GM19324 (cell line): ENCODE data around the gene NMNAT3.

Source experiments
- ATAC-seq: cut with Tn5 transposase; IDR thresholded peaks from one replicate; pipeline ENCODE4 v1.9.1; 2021; ENCODE audit warnings: mild to moderate bottlenecking, moderate library complexity; ENCODE audit not compliant: unreplicated experiment, low FRiP score

NMNAT3 gene

DNA sequence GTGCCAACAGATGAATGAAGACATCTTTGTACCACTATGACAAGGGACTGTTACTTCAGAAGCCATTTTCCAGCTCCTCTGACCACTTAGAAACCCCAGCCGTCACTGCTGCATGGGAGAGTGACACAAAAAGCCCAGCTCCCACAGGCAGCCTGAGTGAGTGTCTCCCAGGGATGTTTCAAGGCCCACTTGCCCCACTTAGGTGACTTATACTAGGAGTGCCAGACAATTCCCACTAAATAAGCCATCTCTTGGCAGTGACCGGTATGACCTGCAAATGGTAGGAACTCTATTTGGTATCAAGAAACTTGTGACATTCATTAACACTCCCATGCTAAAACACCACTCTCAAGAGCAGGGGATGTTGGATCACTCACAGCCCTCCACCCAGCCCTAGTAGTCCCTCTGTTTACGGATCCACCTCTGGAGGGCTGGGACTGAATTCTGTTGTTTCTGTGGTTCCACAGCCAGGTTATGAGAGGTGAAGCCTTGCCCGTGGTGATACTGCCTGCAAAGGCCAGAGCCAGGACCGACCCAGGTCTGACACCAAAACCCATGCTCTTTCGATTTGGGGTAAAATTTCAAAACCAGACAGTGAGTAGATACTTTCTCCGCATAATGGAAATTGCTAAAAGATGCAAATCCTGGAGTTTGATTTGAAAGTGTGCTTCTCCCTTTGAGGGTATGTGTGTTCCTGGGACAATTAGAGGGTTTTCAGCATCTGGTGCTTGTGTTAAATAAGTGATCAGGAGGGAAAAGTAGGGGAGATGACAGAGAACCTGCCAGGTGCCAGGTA, 152.7 kb downstream of the NMNAT3 start:
- ATAC-seq = no peak

GRCh38 chr3:139523718-139524117, 154.1 kb downstream of the NMNAT3 start:
- ATAC-seq = no peak

DNA sequence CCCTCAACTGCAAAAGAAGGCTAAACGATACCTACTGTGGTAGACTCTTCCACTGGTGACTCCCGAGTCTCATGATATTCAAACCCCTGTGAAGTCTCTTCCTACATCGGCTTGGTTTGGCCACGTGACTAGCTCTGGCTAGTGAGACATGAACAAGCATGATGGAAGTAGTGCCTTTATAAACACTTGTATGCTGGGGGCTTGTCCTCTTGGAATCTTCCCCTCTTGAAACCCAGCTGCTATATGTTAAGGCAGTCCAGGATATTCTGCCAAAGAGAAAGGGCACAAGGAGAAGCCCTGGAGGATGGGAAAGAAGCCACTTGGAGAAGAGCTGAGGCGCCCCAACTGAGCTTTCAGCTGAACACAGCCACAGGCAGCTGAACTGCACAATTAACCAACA, 154.6 kb downstream of the NMNAT3 start:
- no peak for ATAC-seq

DNA sequence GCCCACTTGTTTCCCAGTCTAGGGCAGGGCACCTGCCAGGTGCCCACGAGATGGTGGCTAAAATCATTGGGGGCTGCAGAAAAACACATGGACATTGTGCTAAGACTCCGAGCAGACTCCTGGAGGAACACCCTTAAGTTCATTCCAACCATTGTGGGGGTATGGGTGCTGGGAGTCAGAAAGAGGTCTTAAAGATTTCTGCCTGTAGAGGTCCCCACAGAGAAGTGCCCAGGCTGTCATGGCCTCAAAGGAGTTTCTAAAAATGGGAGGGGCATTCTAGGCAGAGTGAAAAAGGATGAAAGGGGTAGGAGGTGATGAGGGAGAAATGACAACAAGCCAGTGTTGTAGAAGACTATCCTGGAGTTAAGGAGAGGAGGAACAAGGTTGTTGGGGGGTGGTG, 155.4 kb downstream of the NMNAT3 start:
- ATAC-seq = no peak

GRCh38 chr3:139521816-139522215, 156.0 kb downstream of the NMNAT3 start:
- ATAC-seq = no peak

GRCh38 chr3:139521144-139521543, 156.6 kb downstream of the NMNAT3 start:
- ATAC-seq = no peak

DNA sequence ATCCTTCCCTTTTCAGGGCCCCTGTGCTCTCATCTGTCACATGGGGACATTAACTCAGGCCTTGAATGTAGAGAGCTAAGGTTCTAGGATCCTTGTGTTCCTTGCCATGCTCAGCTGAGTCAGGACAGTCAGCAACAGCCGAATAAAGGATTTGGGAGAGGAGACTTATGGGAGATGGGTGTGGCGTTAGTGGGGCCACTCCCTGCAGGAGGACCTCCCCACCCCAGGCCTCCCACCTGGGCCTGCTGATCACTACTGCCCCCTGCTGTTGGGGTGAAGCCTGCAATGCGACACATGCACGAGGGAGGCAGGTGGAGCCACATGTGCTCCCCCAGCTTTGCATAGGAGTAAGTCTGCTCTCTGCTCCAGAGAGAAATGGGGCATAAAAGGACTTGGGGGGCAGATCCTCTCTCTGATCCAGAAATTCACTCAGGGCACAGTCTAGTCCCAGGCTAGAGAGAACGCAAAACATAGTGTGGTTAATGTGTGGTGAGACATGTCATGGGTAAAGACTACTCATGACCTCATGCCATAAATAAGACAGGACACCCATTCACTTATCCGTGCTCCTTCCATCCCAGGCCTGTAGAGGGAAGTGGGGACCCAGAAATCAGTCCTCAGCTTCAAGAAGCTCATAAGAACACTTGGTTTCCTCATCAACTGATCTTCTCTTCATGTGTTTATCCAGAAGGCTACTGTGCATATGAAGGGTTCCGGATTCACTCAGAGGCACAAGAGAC, 157.6 kb downstream of the NMNAT3 start:
- no peak for ATAC-seq

- no peak for ATAC-seq
These were observed 158.6 kb downstream of the NMNAT3 start for GRCh38 chr3:139518926-139519842.

DNA sequence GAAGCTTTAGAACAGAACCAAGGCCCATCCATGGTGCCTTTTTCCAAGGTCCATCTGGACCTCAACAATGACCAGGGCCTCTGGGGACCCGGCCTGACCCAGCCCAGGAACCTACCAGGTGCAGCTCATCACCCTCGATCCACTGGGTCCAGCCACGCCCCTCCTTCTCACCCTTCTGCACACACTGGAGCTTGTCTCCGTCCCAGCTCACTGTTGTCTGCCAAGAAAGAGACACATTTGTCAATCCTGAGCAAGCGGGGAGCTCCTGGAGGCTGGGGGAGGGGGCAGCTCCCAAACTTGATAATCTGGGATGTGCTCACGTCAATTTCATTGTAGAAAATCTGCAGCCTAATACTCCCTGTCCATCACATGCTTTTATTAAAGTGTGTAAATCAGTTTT, 159.5 kb downstream of the NMNAT3 start:
- ATAC-seq = no peak

- no peak for ATAC-seq
These were observed 160.3 kb downstream of the NMNAT3 start for GRCh38 chr3:139517321-139518065.

DNA sequence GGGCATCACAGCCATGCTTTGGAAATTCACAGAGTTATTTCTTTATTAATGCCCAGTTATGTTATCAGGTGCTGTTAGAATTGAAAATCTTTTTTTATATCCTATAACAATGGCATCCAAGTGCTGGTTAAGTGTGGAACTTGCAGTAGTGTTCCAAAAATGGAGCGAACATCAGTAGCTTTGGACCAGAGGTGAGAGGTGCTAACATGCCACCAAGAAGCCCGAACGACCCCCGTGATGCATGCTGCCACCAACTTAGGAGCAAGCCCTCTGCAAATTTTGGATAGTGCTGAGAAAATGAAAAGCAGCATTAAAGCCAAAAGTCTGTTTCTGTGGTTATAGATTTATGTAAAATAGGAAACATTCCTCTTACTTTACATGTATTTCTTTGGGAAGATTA, 163.0 kb downstream of the NMNAT3 start:
- ATAC-seq = no peak
